OCI-LY7 (cell line): ENCODE results near the gene MARCHF9. TPM values are rescaled to one million over a fixed set of nuclear protein-coding genes. Genes with fewer than 3 reads are reported as not detected.

Experiments
- BruUV-seq: library from RNA; stranded (reverse); fragments of 400-500 nt; replicated peaks from 2 replicates; lab custom pipeline; 2021; lab: Mats Ljungman, UMichigan
- CTCF ChIA-PET: fragments of 300-600 bp; sonication (Branson Sonifier 250); formaldehyde crosslinking; loops from one replicate; lab custom pipeline; 2022; ENCODE audit warnings: antibody characterized with exemption; ENCODE audit not compliant: unreplicated experiment; lab: Charles Lee
- POLR2A ChIA-PET: fragments of 300-600 bp; sonication (Branson Sonifier 250); formaldehyde crosslinking; loops from one replicate; lab custom pipeline; 2022; ENCODE audit warnings: antibody characterized with exemption; lab: Charles Lee
- DNase-seq: peaks from one replicate; pipeline ENCODE4 v3.0.0-alpha.2; 2015; ENCODE audit warnings: low spot score
- H2AFZ ChIP-seq: fragments of 200-600 bp; sonication (generic), shearing (Covaris generic); 2 replicates; pipeline ENCODE4 v1.6.1; 2014; ENCODE audit warnings: mild to moderate bottlenecking, antibody characterized with exemption, low read length, moderate library complexity
- H3K27ac ChIP-seq: fragments of 200-600 bp; sonication (generic); 2 replicates; pipeline ENCODE4 v1.5.1; 2014; ENCODE audit warnings: mixed run types, low read depth, mild to moderate bottlenecking, moderate library complexity, low read length, inconsistent platforms; ENCODE audit not compliant: poor library complexity, severe bottlenecking
- H3K36me3 ChIP-seq: fragments of 200-600 bp; sonication (generic); 2 replicates; pipeline ENCODE4 v1.6.1; 2014; ENCODE audit warnings: mild to moderate bottlenecking, antibody characterized with exemption, low read length, moderate library complexity, mixed read lengths; ENCODE audit not compliant: insufficient read depth
- H3K4me1 ChIP-seq: fragments of 200-600 bp; sonication (generic); 2 replicates; pipeline ENCODE4 v1.5.1; 2014; ENCODE audit warnings: mild to moderate bottlenecking, low read length; ENCODE audit not compliant: insufficient read depth, poor library complexity, severe bottlenecking
- H3K4me2 ChIP-seq: fragments of 200-600 bp; sonication (generic); 2 replicates; pipeline ENCODE4 v1.6.1; 2014; ENCODE audit warnings: mild to moderate bottlenecking, low read length
- H3K4me3 ChIP-seq: fragments of 200-600 bp; sonication (generic); 2 replicates; pipeline ENCODE4 v1.5.1; 2014; ENCODE audit warnings: mild to moderate bottlenecking, low read depth, low read length; ENCODE audit not compliant: poor library complexity, severe bottlenecking
- H3K79me2 ChIP-seq: fragments of 200-600 bp; sonication (generic); 2 replicates; pipeline ENCODE4 v1.6.1; 2016; ENCODE audit warnings: low read depth, mild to moderate bottlenecking, low read length, moderate library complexity, mixed read lengths; ENCODE audit not compliant: insufficient read depth
- H3K9me2 ChIP-seq: fragments of 200-600 bp; sonication (generic); 2 replicates; pipeline ENCODE4 v1.6.1; 2016; ENCODE audit warnings: mild to moderate bottlenecking, low read length, mixed read lengths; ENCODE audit not compliant: insufficient read depth
- H3K9me3 ChIP-seq: fragments of 200-600 bp; sonication (generic); 2 replicates; pipeline ENCODE4 v1.6.1; 2014; ENCODE audit warnings: mild to moderate bottlenecking, mixed run types, low read length, mixed read lengths
- H4K20me1 ChIP-seq: fragments of 200-600 bp; sonication (generic); 2 replicates; pipeline ENCODE4 v1.6.1; 2014; ENCODE audit warnings: mild to moderate bottlenecking, antibody characterized with exemption, low read length, moderate library complexity, mixed read lengths; ENCODE audit not compliant: insufficient read depth
- CTCF ChIP-seq: fragments of 200-600 bp; sonication (generic); conservative IDR thresholded peaks from 2 replicates; pipeline ENCODE4 v1.5.1; 2014; ENCODE audit warnings: mild to moderate bottlenecking, antibody characterized with exemption, low read length, moderate library complexity, mixed read lengths
- EZH2phosphoT487 ChIP-seq: fragments of 200-600 bp; sonication (generic); IDR thresholded peaks from 2 replicates; pipeline ENCODE4 v1.6.1; 2018; ENCODE audit warnings: low read depth, borderline replicate concordance, mild to moderate bottlenecking, mixed run types, antibody characterized with exemption, low read length, moderate library complexity, mixed read lengths
- intact Hi-C: fragments of 100-400 bp; cut with micrococcal nuclease; formaldehyde crosslinking; loops from one replicate; pipeline ENCODE4 v1.10.0; 2022; ENCODE audit not compliant: unreplicated experiment
- total RNA-seq, 2 experiments: library from RNA; depleted of rRNA in 1 of 2; stranded (reverse); fragments of >200 nt in 1 of 2; shearing (Covaris generic) in 1 of 2; gene quantifications; 2 replicates each; pipeline ENCODE4 v1.2.3, GENCODE V29; 2014 to 2022

MARCHF9 gene
- total RNA-seq, 2 experiments from 2014 or later: 29.3 to 46.2 TPM

GRCh38 chr12:57760347-57760982 lies 5.6 kb downstream of the MARCHF9 start:
- H3K4me1 ChIP-seq: peaks cover 19% of the 10 kb centered on the region
- H3K36me3 ChIP-seq: peaks cover 50% of the 10 kb centered on the region
- no peaks in the 10 kb centered on the region for H3K9me3 ChIP-seq
- intact Hi-C loops: no loop called here
- no peak overlapping the region for H3K27ac ChIP-seq
- DNase-seq: no peak
- CTCF ChIA-PET: no interaction called here
- POLR2A ChIA-PET: interaction anchor here (1.0 kb wide), 1 partner anchor 135 kb away, joined by 3 read pairs; no protein-coding TSS in a partner anchor
- H3K4me3 ChIP-seq: no peak overlapping the region
- no peak overlapping the region for H2AFZ ChIP-seq
- TF ChIP-seq CTCF (no peak), EZH2phosphoT487 (no peak)
- peaks cover 7% of the 10 kb centered on the region; the same call in 1 of the 2 replicates for H3K79me2 ChIP-seq
- no peaks in the 10 kb centered on the region for H3K9me2 ChIP-seq
- no peak overlapping the region for H3K4me2 ChIP-seq
- no TSS peak for BruUV-seq
- H4K20me1 ChIP-seq: peaks cover 10% of the 10 kb centered on the region; the same call in 1 of the 2 replicates

DNA sequence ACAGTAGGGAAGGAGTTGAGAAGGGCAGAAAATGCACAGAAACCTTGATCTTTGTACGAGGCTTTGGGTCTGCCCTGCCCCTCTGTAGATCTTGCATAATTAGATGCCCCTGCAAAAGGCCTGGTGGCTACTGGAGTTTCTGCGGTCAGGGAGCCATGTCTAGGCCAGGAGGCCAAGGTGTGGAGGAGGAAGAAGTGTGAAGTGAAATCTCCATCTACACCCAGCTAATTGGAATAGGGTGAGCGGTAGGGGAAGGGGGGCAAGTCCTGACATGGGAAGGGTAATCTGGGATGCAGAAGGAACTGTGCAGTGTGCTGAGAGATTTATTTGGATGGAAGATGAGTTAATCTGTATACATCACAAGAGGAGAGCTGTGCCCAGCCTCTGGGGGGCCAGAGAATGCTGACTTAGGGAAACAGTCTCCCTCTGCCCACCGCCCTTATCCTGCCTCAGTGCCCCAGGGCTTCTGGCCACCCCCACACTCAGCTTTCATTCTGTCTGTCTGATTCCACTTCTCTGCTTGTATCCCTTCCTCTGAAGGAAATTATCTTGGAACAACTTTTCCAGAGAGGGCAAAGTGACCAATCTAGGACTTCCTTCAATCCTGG lies 6.6 kb downstream of the MARCHF9 start:
- ChIA-PET CTCF (no interaction called here), POLR2A (no interaction called here)
- Histone ChIP-seq H3K4me2 (no peak overlapping the region), H3K36me3 (peaks cover 50% of the 10 kb centered on the region), H3K27ac (no peak overlapping the region), H3K9me3 (no peaks in the 10 kb centered on the region), H3K9me2 (no peaks in the 10 kb centered on the region), H4K20me1 (peaks cover 10% of the 10 kb centered on the region; the same call in 1 of the 2 replicates), H3K4me3 (no peak overlapping the region), H2AFZ (no peak overlapping the region), H3K4me1 (peaks cover 16% of the 10 kb centered on the region), H3K79me2 (peaks cover 7% of the 10 kb centered on the region; the same call in 1 of the 2 replicates)
- BruUV-seq: no TSS peak
- intact Hi-C loops: no loop called here
- DNase-seq: no peak
- TF ChIP-seq EZH2phosphoT487 (no peak), CTCF (no peak)

GRCh38 chr12:57762463-57762862 lies 7.6 kb downstream of the MARCHF9 start:
- Histone ChIP-seq H3K79me2 (0 out of 2 replicates have a peak, but pooled peaks cover 7% of the 10 kb centered on the region), H3K4me2 (no peak overlapping the region), H3K27ac (no peak overlapping the region), H3K4me1 (peaks cover 7% of the 10 kb centered on the region), H4K20me1 (peaks cover 10% of the 10 kb centered on the region; the same call in 1 of the 2 replicates), H3K4me3 (no peak overlapping the region), H3K36me3 (peaks cover 49% of the 10 kb centered on the region), H3K9me2 (no peaks in the 10 kb centered on the region), H2AFZ (no peak overlapping the region), H3K9me3 (no peaks in the 10 kb centered on the region)
- TF ChIP-seq EZH2phosphoT487 (no peak), CTCF (no peak)
- BruUV-seq: no TSS peak
- POLR2A ChIA-PET: interaction anchor here (0.5 kb wide), 1 partner anchor 1894 kb away, joined by 3 read pairs; no protein-coding TSS in a partner anchor
- intact Hi-C loops: no loop called here
- CTCF ChIA-PET: no interaction called here
- DNase-seq: no peak
